ENCODE data around the gene MYO7B. TPM values are rescaled to one million over a fixed set of nuclear protein-coding genes. Genes with fewer than 3 reads are reported as not detected.

Gene MYO7B
- total RNA-seq, 1 donor from 2014 or later = under 0.01 TPM

DNA sequence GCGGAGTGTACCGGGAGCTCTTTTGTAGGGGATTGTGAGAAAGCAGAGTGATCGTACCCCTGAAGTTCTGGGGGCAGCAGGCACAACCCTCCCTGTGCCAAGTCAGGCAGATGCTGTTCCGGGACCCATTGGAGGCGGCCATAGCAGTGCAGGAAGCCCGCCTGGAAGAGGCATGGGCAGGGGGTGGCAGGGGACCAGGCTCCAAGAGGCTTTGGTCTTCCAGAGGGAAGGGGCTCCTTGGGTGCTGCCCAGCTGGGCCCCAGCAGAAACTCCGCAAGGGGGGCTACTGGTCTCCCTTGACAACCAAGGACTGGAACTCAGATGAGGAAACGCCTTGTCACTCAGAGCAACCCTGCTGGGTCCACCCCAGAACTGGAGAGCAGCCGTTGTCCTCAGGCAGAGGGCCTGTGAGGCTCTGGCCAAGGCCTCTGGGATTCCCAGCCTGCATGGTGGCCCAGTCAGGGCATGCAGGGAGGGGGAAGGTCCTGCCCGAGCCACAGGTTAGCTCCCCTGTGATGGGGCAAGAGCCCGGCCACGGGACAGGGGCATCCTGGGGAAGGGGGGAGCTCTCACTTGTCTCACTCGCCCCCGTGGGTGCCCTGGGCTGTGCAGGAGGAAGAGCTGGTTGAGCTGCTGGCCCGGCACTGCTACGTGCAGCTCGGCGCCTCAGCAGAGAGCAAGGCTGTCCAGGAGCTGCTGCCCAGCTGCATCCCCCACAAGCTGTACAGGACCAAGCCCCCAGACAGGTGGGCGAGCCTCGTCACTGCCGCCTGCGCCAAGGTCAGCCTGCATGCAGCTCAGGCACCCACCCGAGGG lies 89.5 kb downstream of the MYO7B start:
- no peak for DNase-seq (ENCODE audit: low read depth in 2 of 2)

DNA sequence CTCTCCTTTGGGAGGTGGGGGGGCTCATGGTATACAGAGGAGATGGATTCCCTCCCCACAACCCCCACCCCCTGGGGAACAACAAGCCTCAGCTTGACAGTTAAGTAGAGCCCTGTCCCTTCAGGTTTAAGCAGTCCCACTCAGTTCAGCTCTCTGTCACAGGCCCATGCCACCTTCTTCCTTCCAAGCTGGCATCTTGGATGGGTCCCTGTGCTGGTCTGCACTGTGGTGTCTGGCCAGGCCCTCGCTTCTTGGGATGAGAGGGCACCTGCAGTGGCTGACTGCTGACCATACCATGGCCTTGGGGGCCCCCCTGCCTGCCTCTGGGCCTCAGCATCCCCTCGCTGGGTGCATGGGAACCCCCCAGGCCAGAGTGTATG lies 90.1 kb downstream of the MYO7B start:
- DNase-seq (ENCODE audit: low read depth in 2 of 2) = no peak

DNA sequence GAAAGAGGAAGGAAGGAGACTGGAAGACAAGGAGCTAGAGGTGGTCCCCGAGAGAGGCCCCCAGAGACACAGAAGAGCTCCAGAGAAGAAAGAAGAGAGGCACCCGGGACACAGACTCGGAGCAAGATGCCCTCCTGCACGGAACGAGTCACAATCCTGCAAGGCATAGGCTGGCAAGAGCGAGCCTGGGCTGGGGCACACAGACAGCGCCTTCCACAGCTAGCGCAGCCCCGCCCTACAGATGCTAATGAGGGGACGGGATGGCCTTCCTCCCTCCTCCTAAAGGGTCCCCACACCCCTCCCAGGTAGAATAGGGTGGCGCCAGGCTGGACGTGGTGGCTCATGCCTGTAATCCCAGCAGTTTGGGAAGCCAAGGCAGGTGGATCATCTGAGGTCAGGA lies 90.7 kb downstream of the MYO7B start:
- DNase-seq (ENCODE audit: low read depth in 2 of 2) = no peak

DNA sequence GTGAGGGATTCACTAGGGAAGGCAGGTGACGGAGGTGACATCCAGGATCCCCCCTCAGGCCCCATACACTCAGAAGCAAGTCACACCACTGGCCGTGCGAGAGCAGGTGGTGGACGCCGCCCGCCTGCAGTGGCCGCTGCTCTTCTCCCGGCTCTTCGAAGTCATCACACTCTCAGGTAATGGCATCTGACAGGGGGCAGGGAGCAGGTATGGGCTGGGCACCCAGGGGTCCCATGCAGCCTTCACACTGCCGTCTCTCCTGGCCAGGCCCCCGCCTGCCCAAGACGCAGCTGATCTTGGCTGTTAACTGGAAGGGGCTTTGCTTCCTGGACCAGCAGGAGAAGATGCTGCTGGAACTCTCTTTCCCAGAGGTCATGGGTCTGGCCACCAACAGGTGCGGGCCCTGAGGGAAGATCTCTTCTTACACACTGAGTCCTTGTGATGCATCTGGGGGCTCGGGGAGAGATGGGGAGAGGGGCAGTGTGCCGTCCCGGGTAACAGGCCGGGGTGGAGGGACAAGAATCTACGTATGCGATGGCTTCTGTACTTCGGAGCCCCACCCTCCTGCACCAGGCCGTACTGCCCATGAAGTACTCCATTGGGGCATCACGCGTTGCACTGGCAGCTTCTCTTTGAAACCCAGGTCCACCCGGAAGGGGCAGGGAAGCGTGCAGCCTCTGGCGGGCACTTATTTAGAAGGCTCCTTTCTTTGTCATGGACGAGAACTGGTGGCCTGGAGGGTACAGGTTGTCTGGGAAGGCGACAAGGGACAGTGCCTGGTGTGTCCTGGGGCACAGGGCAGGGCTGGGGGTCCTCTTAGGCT lies 91.6 kb downstream of the MYO7B start:
- DNase-seq (ENCODE audit: low read depth in 2 of 2) = no peak

DNA sequence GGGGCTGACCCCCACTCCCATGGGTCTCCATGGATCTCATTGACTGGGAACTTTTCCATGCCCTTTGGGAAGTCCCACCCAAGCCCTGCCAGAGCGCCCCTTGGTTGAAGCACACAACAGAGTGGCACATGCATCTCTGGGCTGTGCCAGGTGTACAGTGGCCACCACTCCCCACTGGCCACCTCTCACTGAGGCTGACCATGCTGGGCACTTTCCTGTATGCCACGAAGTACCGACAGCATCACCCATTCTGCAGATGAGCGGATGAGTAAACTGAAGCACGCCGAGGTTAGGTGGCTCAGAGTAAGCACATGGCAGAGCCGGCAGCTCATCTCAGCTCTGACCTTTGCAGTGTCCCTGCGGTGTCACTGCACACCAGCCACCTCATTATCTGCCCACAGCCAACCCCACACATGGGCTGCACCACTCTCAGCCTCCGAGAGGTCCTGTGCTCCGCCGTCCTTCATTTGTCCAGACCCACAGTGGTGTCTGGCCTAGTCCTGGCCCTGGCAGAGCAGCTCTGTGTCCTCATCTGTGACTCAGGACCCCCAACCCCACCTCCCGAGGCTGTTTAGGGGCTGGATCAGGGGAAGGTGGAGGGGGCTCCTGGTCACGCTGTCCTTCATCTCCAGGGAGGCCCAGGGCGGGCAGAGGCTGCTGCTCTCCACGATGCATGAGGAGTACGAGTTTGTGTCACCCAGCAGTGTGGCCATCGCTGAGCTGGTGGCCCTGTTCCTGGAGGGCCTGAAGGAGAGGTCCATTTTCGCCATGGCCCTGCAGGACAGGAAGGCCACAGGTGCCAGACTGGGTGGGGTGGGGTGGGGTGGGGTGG lies 92.5 kb downstream of the MYO7B start:
- no peak for DNase-seq (ENCODE audit: low read depth in 2 of 2)

DNA sequence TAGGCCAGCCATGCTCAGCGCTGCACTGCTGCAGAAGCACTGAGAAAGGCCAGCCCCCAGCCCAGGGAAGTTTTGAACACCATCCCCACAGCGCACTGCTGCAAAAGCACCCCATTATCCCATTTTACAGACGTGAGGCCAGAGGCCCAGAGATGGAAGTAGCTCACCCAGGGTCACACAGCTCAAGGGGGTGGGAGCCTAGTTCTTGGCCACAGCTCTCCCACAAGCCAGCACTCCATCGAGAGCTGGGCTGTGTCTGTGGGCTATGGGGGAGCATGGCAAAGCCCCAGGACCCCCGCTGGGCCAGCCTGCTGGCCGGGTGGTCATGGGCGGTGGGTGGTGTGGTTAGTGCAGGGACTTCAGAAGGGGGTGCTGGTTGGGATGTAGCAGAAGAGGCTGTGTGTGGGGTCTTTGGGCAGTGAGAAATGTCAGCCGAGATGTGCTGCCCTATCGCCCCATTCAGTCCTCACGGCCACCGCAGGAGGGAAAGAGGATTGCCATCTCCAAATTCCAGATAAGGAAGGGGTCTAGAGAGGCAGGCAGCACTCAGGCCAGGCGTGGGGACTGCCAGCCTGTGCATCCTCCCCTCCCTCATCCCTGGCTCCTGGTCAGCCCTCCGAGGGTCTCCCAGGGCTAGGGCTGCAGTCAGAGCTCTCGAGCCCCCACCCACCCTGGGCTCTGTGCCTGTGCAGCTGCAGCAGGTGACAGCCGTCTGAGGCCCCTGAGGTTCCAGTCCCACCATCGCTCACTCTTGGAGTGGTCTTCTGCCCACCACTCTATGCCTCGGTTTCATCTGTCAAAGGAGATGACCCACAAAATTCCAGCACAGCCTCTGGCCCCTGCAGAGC lies 93.5 kb downstream of the MYO7B start:
- DNase-seq (ENCODE audit: low read depth in 2 of 2) = no peak

DNA sequence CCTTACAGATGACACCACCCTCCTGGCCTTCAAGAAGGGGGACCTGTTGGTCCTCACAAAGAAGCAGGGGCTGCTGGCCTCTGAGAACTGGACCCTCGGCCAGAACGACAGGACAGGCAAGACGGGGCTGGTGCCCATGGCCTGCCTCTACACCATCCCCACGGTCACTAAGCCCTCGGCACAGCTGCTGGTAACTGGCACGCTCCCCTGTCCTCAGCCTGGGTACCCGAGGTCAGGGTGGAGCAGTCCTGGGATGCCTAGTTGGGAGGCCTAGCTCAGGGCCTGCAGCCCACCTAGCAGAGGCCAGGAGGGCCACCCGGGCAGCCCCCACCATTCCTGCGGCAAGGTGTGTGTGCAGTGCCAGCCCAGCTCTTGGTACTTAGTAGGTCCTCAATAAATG lies 94.2 kb downstream of the MYO7B start:
- no peak for DNase-seq (ENCODE audit: low read depth in 2 of 2)

DNA sequence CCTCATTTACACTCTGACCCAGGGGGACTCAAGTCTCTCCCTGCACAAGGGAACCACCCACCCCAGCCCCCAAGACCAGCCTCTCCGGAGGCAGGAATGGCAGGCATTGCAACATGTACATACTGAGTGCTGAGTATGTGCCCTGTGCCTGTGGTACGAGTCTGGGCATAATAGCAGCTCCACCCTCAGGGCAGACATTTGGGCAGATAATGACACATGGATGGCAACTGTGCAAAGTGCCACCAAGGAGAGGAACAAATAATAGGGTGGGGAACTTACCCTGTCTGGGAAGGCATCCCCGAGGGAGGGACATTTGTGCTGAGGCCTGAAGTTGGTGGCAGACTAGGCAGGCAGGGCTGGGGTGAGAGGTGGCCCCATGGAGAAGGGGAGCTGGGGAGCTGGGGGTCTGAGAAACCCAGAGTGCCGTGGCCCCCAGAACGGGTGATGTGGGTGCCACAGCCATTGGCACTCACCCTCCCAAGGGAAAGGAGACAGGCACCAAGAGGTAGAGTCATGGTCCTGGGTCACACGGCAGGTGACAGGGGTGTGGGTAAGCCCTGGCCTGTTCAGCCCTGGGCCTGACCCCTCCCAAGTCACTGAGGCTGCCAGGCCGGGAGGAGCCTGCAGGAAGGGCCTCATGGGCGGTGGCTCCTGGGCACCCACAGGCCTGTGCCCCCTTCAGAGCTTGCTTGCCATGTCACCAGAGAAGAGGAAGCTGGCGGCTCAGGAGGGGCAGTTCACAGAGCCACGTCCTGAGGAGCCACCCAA lies 94.8 kb downstream of the MYO7B start:
- no peak for DNase-seq (ENCODE audit: low read depth in 2 of 2)

DNA sequence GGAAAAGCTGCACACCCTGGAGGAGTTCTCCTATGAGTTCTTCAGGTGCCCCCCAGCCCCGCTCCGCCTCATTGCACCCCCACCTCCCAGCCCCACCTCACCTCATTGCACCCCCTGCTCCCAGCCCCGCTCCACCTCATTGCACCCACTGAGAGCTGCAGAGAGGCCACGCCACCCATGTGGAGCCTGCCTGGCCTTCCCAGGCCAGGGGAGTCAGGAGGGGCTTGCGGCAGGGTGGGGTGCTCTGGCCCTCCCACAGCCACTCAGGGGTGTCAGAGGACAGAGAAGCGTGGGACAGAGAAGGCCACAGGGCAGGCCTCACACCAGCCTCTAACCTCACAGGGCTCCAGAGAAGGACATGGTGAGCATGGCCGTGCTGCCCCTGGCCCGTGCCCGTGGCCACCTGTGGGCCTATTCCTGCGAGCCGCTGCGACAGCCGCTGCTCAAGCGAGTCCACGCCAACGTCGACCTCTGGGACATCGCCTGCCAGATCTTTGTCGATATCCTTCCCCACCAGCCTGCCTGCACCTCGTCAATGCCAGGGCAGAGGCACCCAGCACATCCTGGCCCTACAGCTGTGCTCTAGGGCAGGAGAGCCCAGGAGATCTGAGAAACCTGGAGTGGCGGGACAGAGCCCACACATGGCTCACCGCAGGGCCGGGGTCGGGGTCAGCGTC lies 95.5 kb downstream of the MYO7B start:
- no peak for DNase-seq (ENCODE audit: low read depth in 2 of 2)

DNA sequence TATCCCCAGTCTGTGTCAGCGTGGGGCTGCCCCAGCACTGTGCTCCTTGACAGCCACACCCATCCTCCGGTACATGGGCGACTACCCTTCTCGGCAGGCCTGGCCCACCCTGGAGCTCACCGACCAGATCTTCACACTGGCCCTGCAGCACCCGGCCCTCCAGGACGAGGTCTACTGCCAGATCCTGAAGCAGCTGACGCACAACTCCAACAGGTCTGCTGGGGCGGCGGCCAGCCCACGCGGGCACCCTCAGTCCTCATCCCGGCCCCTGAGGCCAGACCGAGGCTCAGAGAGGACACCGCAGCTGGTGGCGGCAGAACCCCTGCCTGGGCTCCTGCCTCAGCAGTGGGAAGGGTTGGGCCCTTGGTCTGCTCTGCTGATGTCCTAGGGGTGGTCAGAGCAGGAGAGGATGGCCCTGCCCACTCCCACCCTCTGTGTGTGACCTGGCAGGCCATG lies 96.1 kb downstream of the MYO7B start:
- no peak for DNase-seq (ENCODE audit: low read depth in 2 of 2)

DNA sequence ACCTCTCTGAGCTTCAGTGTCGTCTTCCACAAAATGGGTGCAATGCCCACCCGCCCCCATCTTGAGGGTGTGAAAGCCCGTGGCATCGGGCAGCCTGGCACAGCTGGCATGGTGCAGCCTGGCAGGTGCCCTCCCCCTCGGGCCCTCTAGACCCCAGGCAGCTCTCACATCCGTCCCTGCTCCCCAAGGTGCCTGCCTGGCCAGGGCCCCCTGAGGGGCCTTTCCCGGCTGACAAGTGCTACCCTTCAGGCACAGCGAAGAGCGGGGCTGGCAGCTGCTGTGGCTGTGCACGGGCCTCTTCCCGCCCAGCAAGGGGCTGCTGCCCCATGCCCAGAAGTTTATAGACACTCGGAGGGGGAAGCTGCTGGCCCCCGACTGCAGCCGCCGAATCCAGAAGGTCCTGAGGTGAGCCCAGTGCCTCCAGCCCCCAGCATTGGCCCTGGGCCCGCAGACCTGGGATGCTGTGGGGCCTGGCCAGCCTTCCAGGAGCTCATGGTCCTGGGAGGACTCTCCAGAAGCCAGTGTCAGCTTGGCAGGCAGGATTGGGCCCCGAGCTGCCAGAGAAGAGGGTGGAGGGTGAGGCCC lies 96.6 kb downstream of the MYO7B start:
- no peak for DNase-seq (ENCODE audit: low read depth in 2 of 2)

DNA sequence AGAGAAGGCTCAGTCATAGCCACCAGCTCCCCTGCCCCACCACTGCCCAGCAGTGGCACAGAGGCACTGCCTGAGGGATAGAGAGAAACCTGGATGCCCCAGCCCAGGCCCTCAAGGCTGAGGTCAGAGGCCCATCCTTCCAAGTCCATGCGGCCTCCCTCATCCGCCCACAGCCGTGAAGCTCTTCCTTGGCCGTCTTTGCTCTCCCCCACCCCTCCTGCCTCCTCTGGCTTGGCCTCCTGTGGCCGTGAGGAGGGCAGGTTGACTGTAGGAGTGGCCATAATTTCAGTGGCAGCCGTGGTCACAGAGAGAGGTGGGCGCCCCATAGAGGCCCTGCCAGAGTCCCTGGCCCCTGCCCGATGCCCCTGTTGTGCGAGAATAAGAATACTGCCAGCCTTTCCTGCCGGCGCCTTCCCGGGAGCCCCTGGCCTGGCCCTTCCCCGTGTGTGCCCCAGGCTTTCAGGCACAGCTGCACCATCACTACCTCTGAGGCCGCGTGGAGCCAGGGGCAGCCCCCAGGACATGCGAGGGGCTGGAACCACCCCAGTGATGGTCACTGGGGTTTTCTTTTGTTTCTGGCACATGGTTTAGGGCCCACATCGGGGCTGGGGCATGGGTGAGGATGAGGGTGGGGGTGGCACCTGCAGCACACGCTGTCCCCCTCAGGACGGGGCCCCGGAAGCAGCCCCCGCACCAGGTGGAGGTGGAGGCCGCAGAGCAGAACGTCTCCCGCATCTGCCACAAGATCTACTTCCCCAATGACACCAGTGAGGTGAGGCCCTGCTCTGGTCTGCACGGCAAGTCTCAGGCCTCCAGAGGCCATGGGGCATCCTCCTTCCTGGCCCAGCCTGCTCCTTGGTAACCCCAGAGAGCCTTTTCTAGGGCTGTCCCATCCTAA lies 97.4 kb downstream of the MYO7B start:
- no peak for DNase-seq (ENCODE audit: low read depth in 2 of 2)

DNA sequence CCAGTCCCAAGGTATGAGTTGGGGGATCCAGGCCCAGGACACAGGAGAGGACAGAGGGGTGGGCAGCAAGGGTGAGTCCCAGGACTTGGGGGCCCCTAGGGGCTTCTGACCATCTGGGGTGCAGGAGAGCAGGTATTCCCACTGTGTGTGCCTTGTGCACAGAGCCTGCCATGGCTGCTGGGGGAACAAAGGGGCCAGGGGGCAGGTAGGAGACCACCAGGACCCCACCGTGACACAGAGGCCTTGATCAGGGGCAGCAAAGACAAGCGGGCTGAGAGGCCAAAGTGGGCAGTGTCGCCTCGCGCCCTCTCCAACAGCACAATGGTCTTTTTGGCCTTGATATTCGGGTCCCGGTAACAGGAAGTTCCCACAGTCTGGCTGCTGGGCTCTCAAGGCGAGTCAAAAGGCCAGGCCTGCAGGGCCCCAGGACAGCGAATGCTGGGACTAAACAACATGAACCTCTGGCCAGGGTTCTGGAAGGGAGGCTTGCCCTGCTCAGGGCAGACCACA lies 98.1 kb downstream of the MYO7B start:
- peak; percentile 25 to 36 for DNase-seq (ENCODE audit: low read depth in 2 of 2)

DNA sequence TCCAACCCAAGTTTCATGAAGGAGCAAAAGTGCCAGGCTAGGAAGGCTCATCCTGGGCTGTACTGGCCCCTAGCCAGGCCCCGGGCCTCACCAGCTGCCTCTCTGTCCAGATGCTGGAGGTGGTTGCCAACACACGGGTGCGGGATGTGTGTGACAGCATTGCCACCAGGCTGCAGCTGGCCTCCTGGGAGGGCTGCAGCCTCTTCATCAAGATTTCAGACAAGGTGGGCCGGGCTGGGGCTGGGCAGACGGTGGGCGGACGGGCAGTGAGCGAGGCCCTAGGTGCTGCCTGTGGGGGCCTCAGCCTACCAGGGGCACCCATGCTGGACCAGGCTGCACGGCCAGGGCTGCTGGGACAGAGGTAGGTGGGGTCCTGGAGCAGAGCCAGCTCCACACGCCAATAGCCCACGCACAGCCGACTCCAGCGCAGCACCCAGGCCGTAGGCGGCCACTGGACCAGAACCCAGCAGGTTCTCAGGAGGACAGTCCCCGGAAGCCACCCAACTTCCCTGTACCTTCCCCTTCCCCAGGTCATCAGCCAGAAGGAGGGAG lies 98.7 kb downstream of the MYO7B start:
- DNase-seq (ENCODE audit: low read depth in 2 of 2) = peak in 1 of 2 donors; percentile 27

DNA sequence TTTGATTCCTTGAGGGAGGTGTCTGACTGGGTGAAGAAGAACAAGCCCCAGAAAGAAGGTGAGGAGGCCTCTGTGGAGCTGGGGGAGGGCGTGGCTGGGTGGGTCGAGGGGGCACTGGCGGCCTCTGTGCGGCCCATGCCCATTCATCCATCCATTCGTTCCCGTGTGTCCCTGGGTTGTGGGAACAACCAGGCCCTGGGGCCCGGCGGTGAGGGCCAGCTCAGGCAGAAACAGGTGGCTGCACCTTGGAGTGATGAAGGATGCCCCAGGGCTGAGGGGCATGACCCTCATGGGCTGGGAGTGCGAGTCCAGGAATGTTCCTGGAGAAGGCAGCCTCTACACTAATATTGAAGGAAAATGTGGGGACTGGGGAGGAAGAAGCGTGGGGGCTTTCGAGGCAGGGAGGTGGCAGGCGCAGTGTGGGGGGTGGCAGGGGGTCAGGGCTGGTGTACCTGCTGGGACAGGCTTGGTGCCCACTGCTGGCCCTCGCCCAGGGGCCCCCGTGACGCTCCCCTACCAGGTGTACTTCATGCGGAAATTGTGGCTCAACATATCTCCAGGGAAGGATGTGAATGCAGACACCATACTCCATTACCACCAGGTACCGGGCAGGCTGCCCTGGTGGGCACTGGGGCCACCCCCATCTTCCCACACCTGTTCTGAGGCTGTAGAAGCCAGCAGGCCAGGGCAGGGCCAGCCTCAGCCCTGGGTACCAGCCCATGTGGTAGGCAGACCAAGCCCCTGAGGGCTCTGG lies 99.3 kb downstream of the MYO7B start:
- DNase-seq (ENCODE audit: low read depth in 2 of 2) = no peak

DNA sequence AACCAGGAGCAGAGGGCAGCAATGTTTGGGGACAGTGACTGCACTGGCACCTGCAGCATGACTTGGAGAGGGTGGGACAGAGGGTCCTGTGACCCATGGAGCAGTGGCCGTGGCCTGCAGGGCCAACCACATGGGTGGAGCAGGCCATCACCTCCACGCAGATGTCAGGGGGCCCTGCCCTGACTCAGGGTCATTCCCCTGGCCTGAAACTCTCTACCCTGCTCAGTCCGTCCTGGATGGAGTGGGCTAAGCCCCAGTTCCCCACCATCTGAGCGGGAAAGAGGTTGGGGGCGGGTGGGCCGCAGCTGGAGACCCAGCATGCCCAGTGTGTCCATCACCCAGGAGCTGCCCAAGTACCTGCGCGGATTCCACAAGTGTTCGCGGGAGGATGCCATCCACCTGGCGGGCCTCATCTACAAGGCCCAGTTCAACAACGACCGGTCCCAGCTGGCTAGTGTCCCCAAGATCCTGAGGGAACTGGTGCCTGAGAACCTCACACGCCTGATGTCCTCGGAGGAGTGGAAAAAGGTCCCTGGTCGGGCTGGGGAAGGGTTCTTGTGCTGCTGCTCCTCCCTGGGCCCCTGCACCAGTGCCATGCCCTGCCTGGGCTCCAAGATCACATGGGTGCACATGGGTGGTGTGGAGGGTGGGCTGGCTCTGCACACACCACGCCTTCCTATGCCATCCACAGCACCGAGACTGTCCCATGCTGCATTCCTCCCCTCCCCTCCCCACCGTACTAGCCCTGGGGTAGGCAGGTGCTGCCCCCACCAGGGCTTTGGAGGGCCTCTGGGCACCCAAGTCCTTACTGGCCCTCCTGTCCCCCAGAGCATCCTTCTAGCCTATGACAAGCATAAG lies 100.1 kb downstream of the MYO7B start:
- DNase-seq (ENCODE audit: low read depth in 2 of 2) = no peak

Data from lung microvascular endothelial cell (primary cell).